Tibial artery (tissue), 4 donors: ENCODE results near the gene PARP12.

ENCODE experiments used
- DNase-seq, 2 donors: peaks; one replicate each; pipeline ENCODE4 v3.0.0-alpha.2; 2019
- H3K27ac ChIP-seq, 2 donors: fragments of 200-600 bp; sonication (generic) in 1 of 2; 1 replicate in 1 of 2; 2 replicates in 1 of 2; pipeline ENCODE4 v1.5.1; 2018 to 2019; ENCODE audit warnings: mild to moderate bottlenecking in 1 of 2
- H3K27me3 ChIP-seq, 2 donors: fragments of 200-600 bp; sonication (generic) in 1 of 2; one replicate each; pipeline versions ENCODE4 v1.5.1 to v1.6.0; 2016 to 2019
- H3K36me3 ChIP-seq, 3 donors: fragments of 200-600 bp; sonication (generic) in 2 of 3; one replicate each; pipeline ENCODE4 v1.5.1; 2016 to 2019; ENCODE audit warnings: mild to moderate bottlenecking in 2 of 3
- H3K4me1 ChIP-seq, 4 donors: fragments of 200-600 bp; sonication (generic) in 2 of 4; 1 replicate in 3 of 4; 2 replicates in 1 of 4; pipeline ENCODE4 v1.5.1; 2016 to 2019
- H3K4me3 ChIP-seq, 2 donors: fragments of 200-600 bp; sonication (generic) in 1 of 2; 1 replicate in 1 of 2; 2 replicates in 1 of 2; pipeline ENCODE4 v1.5.1; 2018 to 2019; ENCODE audit warnings: mild to moderate bottlenecking in 2 of 2
- H3K9me3 ChIP-seq, 3 donors: fragments of 200-600 bp; sonication (generic) in 1 of 3; one replicate each; pipeline ENCODE4 v1.5.1; 2016 to 2019
- intact Hi-C: fragments of 100-400 bp; cut with DNase I; formaldehyde crosslinking; loops from one replicate; pipeline ENCODE4 v1.15.0; 2023; ENCODE audit warnings: low total_unique reads
- TF ChIP-seq, protein P1 (sequence below), 2 experiments: fragments of 200-600 bp in 1 of 2; fragments of 450-650 bp in 1 of 2; IDR thresholded peaks; one replicate each; pipeline ENCODE4 v1.5.1; 2017 to 2019; ENCODE audit warnings: antibody characterized with exemption in 2 of 2, mild to moderate bottlenecking in 1 of 2, moderate library complexity in 1 of 2

Gene PARP12

DNA sequence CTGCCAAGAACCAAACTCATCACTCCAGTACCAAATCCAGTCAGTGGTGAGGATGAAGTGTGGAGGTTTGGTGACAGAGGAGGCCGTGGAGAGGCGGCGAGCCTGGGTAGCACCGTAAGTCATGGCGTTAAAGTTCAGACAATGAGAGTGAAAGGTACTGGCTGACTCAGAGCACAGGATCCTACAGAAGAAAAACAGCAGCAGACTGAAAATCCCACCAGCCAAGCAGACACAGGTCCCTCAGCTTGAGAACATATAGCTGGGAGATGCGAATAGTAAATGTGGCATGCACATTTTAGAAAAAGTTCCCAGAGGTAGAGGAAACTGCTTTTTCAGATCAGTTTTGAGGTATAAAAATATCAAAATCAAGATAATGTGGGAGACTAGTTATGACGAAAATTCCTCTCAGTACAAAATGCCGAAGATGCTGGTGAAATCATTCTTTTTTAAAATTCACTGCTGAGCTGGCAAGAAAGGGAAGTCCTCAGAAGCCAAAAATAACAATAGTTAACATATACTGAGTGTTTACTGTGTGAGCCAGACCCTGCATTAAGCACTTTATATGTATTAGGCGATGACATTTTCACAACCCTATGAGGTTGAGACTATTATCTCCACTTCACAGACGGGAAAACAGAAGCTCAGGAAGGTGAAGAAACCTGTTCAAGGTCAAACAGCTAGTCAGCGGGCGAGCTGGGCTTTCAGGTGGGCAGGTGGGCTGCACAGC lies 20.9 kb downstream of the PARP12 start:
- no peaks in the 10 kb centered on the region for H3K27me3 ChIP-seq
- TF ChIP-seq, protein P1, sequence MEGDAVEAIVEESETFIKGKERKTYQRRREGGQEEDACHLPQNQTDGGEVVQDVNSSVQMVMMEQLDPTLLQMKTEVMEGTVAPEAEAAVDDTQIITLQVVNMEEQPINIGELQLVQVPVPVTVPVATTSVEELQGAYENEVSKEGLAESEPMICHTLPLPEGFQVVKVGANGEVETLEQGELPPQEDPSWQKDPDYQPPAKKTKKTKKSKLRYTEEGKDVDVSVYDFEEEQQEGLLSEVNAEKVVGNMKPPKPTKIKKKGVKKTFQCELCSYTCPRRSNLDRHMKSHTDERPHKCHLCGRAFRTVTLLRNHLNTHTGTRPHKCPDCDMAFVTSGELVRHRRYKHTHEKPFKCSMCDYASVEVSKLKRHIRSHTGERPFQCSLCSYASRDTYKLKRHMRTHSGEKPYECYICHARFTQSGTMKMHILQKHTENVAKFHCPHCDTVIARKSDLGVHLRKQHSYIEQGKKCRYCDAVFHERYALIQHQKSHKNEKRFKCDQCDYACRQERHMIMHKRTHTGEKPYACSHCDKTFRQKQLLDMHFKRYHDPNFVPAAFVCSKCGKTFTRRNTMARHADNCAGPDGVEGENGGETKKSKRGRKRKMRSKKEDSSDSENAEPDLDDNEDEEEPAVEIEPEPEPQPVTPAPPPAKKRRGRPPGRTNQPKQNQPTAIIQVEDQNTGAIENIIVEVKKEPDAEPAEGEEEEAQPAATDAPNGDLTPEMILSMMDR (IDR thresholded peaks at IDR 0.05) = no peak
- peaks cover 28 to 68% (median 36%) of the 10 kb centered on the region in 3 donors for H3K36me3 ChIP-seq
- H3K4me1 ChIP-seq = peaks cover 0 to 7% (median 2%) of the 10 kb centered on the region in 4 donors
- no peak overlapping the region for H3K27ac ChIP-seq
- H3K4me3 ChIP-seq = no peak overlapping the region
- H3K9me3 ChIP-seq = no peaks in the 10 kb centered on the region
- intact Hi-C loops = no loop called here
- no peak for DNase-seq

DNA sequence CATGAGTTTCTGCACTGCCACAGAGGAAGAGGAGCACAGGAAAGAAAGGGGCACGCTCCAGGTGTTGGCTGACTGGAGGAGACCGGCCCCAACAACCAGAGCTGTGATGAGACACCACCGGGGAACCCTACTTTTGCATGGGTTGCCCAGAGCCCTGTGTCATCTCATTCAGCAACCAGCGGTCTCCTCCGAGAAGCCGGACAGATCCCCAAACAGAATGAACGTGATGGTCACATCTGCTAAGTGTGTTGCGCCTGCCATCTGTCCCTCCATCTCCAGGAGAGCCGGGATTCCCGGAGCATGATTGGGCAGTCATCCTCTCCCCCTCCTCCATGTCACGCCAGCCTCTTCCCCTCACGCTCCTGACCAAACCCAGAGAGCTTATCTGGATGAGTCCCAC lies 22.9 kb downstream of the PARP12 start:
- DNase-seq = peak in 1 of 2 donors; percentile 51
- no peaks in the 10 kb centered on the region for H3K27me3 ChIP-seq
- peaks cover 23 to 61% (median 25%) of the 10 kb centered on the region in 3 donors for H3K36me3 ChIP-seq
- intact Hi-C loops = no loop called here
- TF ChIP-seq, protein P1 (IDR thresholded peaks at IDR 0.05) = no peak
- H3K4me1 ChIP-seq = no peaks in the 10 kb centered on the region
- no peaks in the 10 kb centered on the region for H3K9me3 ChIP-seq
- H3K27ac ChIP-seq = no peak overlapping the region
- H3K4me3 ChIP-seq = no peak overlapping the region

DNA sequence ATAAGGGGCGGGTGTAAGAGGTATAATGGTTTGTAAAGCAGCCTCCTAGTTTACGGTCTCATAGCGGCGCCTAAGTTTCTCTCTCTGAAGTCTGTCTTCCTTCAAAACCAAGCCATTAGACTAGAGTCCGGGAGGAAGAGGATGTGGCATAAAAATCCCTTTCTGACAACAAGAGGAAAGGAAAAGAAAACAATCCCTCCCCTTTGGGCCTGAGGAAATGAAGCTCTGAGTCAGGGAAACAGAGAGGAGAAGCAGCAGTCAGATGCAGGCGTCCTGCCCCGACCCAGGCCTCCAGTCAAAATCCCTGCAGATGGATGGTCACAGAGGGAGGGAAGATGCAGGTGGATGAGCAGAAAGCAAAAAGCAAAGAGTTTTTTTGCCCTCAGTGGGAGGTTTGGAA lies 23.7 kb downstream of the PARP12 start:
- H3K4me1 ChIP-seq = no peaks in the 10 kb centered on the region
- no peak overlapping the region for H3K4me3 ChIP-seq
- intact Hi-C loops = no loop called here
- no peak for DNase-seq
- TF ChIP-seq, protein P1 (IDR thresholded peaks at IDR 0.05) = no peak
- peaks cover 17 to 62% (median 25%) of the 10 kb centered on the region in 3 donors for H3K36me3 ChIP-seq
- H3K27me3 ChIP-seq = no peaks in the 10 kb centered on the region
- H3K9me3 ChIP-seq = no peaks in the 10 kb centered on the region
- no peak overlapping the region for H3K27ac ChIP-seq

DNA sequence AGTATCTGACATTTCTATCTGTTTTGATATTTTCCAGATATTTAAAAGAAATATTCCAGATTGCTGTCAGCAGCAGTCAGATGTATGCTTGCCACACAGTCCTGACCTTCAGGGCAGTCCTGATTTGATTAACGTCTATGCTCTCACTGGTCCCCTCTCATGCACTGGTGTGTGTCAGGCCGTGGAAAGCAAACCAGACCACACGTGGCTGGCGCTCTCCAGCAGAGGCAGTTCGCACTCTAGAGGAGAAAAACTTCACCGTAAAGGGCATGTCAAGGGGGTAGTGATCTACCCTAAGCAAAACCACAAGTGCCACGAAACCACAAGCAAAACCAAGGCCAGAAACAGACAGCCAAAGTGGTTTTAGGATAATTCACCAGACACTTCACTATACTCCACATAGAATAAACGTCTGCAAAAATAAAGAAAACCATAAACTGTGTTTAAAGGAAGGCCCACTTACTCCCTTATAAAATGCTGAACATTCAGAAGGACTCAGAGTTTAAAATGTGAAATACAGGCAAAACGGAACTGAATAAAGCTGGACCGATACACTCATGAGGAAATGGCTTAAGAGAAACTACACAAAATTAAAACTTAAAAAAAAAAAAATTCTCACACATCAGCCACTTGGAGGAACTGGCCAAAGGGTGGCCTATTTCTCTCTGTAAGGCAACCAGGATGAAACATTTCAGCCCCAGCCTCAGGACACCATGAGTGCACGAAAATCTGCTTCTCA lies 26.4 kb downstream of the PARP12 start:
- peaks cover 20 to 64% (median 24%) of the 10 kb centered on the region in 3 donors for H3K36me3 ChIP-seq
- no peak for DNase-seq
- H3K4me3 ChIP-seq = no peak overlapping the region
- no peak overlapping the region for H3K27ac ChIP-seq
- no peaks in the 10 kb centered on the region for H3K27me3 ChIP-seq
- intact Hi-C loops = no loop called here
- H3K9me3 ChIP-seq = no peaks in the 10 kb centered on the region
- TF ChIP-seq, protein P1 (IDR thresholded peaks at IDR 0.05) = no peak
- H3K4me1 ChIP-seq = no peaks in the 10 kb centered on the region

DNA sequence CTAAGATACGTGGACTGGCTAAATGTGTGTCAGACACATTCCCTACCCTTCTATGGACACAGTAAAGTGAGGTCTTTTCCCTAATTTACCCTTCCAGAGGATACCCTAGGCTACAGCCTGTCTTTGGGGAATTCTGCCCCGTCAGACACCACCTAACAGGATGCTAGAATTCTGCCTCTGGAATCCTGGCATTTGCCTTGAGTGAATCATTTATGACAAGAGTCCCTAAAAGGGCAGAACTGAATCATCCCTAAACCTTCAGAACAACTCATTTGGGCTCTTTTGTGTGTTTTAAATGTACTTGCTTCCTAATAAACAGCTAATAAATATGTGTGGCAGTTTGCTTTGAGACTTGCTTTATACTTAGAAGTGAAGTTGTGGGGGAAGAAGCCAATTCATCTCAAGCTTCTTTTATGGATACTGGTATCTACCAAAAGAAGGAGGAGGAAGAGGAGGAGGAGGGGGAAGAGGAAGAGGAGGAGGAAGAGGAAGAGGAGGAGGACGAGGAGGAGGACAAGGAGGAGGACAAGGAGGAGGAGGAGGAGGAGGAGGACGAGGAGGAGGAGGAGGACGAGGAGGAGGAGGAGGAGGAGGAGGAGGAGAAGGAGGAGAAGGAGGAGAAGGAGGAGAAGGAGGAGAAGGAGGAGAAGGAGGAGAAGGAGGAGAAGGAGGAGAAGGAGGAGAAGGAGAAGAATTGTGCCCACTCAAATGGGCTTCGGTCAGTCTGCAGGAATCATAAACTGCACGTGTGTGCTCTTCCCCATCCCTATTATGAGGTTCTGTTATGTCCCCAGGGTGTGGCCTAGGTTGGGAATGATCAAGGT lies 27.1 kb downstream of the PARP12 start:
- no peak for DNase-seq
- no peaks in the 10 kb centered on the region for H3K27me3 ChIP-seq
- H3K9me3 ChIP-seq = no peaks in the 10 kb centered on the region
- no peak overlapping the region for H3K27ac ChIP-seq
- intact Hi-C loops = no loop called here
- H3K36me3 ChIP-seq = peaks cover 17 to 57% (median 20%) of the 10 kb centered on the region in 3 donors
- no peak overlapping the region for H3K4me3 ChIP-seq
- no peaks in the 10 kb centered on the region for H3K4me1 ChIP-seq
- TF ChIP-seq, protein P1 (IDR thresholded peaks at IDR 0.05) = no peak
